GM13976 (cell line): Measurements from ENCODE around the gene IL32.
"Not testable (repeated sequence)": the region's sequence is repeated elsewhere in the genome, so short reads cannot be mapped to it uniquely, and the experiment has no call there.

Experiments
- DNase-seq: peaks from one replicate; pipeline ENCODE4 v3.0.0; 2012; ENCODE audit warnings: low spot score
- CTCF ChIP-seq: IDR thresholded peaks from 2 replicates; pipeline ENCODE4 v1.5.1; 2012; ENCODE audit warnings: borderline replicate concordance, mild to moderate bottlenecking; ENCODE audit not compliant: insufficient read depth; ENCODE audit errors: extremely low read depth, missing control alignments, control extremely low read depth
- in situ Hi-C: fragments of 300-500 bp; cut with MboI; formaldehyde crosslinking; loops from one replicate; pipeline ENCODE4 v1.12.0; 2022; ENCODE audit warnings: low sequenced_read_pairs, mixed read lengths, inconsistent platforms; ENCODE audit not compliant: unreplicated experiment

Gene IL32

GRCh38 chr16:3047387-3047720, 18.1 kb upstream of the IL32 start:
- TF ChIP-seq CTCF = no peak
- in situ Hi-C loops = no loop called here
- no peak for DNase-seq

GRCh38 chr16:3049921-3050481, 15.4 kb upstream of the IL32 start:
- in situ Hi-C loops = no loop called here
- DNase-seq = peak; percentile 16
- no peak for TF ChIP-seq CTCF

- in situ Hi-C loops = no loop called here
- TF ChIP-seq CTCF = no peak
- no peak for DNase-seq
These were observed 15.0 kb upstream of the IL32 start for GRCh38 chr16:3050487-3050886.

GRCh38 chr16:3051009-3051408, 14.4 kb upstream of the IL32 start:
- in situ Hi-C loops = no loop called here
- DNase-seq = no peak
- no peak for TF ChIP-seq CTCF

GRCh38 chr16:3051494-3051893, 13.9 kb upstream of the IL32 start:
- in situ Hi-C loops = no loop called here
- TF ChIP-seq CTCF = no peak
- no peak for DNase-seq

- in situ Hi-C loops = not testable (repeated sequence)
These were observed 12.7 kb upstream of the IL32 start for GRCh38 chr16:3052571-3053329.

GRCh38 chr16:3053330-3053710, 12.1 kb upstream of the IL32 start:
- in situ Hi-C loops, DNase-seq: not testable (repeated sequence)

More at GRCh38 chr16:3052571-3053329, 12.7 kb upstream of the IL32 start:
- DNase-seq = not testable (repeated sequence)
